Panc1 (cell line): ENCODE results near the gene ATAD2B. TPM values are rescaled to one million over a fixed set of nuclear protein-coding genes. Genes with fewer than 3 reads are reported as not detected.

Experiments used
- ATAC-seq: fragments of 200-7000 bp; cut with Tn5 transposase; 2 replicates; pipeline ENCODE4 v1.9.1; 2020; ENCODE audit warnings: mild to moderate bottlenecking, moderate library complexity
- BruUV-seq: library from RNA; stranded (reverse); fragments of 400-500 nt; replicated peaks from 2 replicates; lab custom pipeline; 2021; lab: Mats Ljungman, UMichigan
- CTCF ChIA-PET: fragments of 300-600 bp; sonication (Branson Sonifier 250); formaldehyde crosslinking; loops from one replicate; lab custom pipeline; 2022; ENCODE audit warnings: antibody characterized with exemption; lab: Charles Lee
- POLR2A ChIA-PET: fragments of 300-600 bp; sonication (Branson Sonifier 250); formaldehyde crosslinking; loops from one replicate; lab custom pipeline; 2022; ENCODE audit warnings: antibody characterized with exemption; lab: Charles Lee
- DNase-seq: peaks from one replicate; pipeline ENCODE4 v3.0.0-alpha.2; 2010; ENCODE audit warnings: low read depth, low spot score
- H3K27ac ChIP-seq: 2 replicates; pipeline ENCODE4 v1.5.1; 2011; ENCODE audit warnings: mild to moderate bottlenecking, low read length, inconsistent platforms
- H3K27me3 ChIP-seq: fragments of 200-500 bp; sonication (Bioruptor generic); 2 replicates; pipeline ENCODE4 v1.6.0; 2014; ENCODE audit warnings: low read length, inconsistent platforms; ENCODE audit not compliant: control insufficient read depth, insufficient read depth
- H3K36me3 ChIP-seq: fragments of 200-500 bp; sonication (Bioruptor generic); 2 replicates; pipeline ENCODE4 v1.5.1; 2014; ENCODE audit warnings: inconsistent platforms, mild to moderate bottlenecking, low read length, moderate library complexity; ENCODE audit not compliant: control insufficient read depth, insufficient read depth
- H3K4me1 ChIP-seq: 2 replicates; pipeline ENCODE4 v1.5.1; 2011; ENCODE audit warnings: inconsistent platforms, mild to moderate bottlenecking, low read length, moderate library complexity; ENCODE audit not compliant: control insufficient read depth, insufficient read depth
- H3K4me3 ChIP-seq, 2 experiments: 2 replicates each; pipeline ENCODE4 v1.5.1; 2011 to 2012; ENCODE audit warnings: low read depth in 2 of 2, low read length in 2 of 2, mild to moderate bottlenecking in 2 of 2, inconsistent platforms in 1 of 2, moderate library complexity in 1 of 2
- H3K9me3 ChIP-seq: fragments of 200-500 bp; sonication (Bioruptor generic); 2 replicates; pipeline ENCODE4 v1.5.1; 2014; ENCODE audit warnings: low read depth, mild to moderate bottlenecking, inconsistent platforms, low read length, moderate library complexity; ENCODE audit not compliant: control insufficient read depth, insufficient read depth
- POLR2AphosphoS5 ChIP-seq: IDR thresholded peaks from 2 replicates; pipeline ENCODE4 v1.6.1; 2012; ENCODE audit warnings: mild to moderate bottlenecking, low read depth, low read length, moderate library complexity
- SIN3A ChIP-seq: IDR thresholded peaks from 2 replicates; pipeline ENCODE4 v1.6.1; 2012; ENCODE audit warnings: low read depth, mild to moderate bottlenecking, low read length, moderate library complexity, borderline replicate concordance; ENCODE audit not compliant: insufficient read depth
- TCF7L2 ChIP-seq: IDR thresholded peaks from 2 replicates; pipeline ENCODE4 v1.6.1; 2011; ENCODE audit warnings: mild to moderate bottlenecking, low read depth, low read length, inconsistent platforms
- in situ Hi-C: cut with HindIII; loops from 2 replicates; pipeline ENCODE4 v1.10.0; 2016; ENCODE audit warnings: low sequenced_read_pairs, low pct_unique_long_range_greater_than_20kb
- intact Hi-C: fragments of 100-400 bp; cut with micrococcal nuclease; formaldehyde crosslinking; loops from one replicate; pipeline ENCODE4 v1.10.0; 2022; ENCODE audit not compliant: unreplicated experiment
- total RNA-seq: library from RNA; stranded (reverse); gene quantifications from one replicate; pipeline ENCODE4 v1.2.1, GENCODE V29; 2021; ENCODE audit not compliant: unreplicated experiment
- TF ChIP-seq, protein P1 (sequence below), 2 experiments: IDR thresholded peaks; 2 replicates each; pipeline ENCODE4 v1.6.1; 2011 to 2012; ENCODE audit warnings: low read depth in 2 of 2, control low read depth in 1 of 2, low read length in 1 of 2, mild to moderate bottlenecking in 1 of 2, moderate library complexity in 1 of 2; ENCODE audit not compliant: insufficient read depth in 1 of 2
- TF ChIP-seq, protein P2 (sequence below): fragments of 450-650 bp; IDR thresholded peaks from 2 replicates; pipeline ENCODE4 v1.5.1; 2017; ENCODE audit warnings: mild to moderate bottlenecking

Gene ATAD2B
- total RNA-seq, 1 experiment from 2014 or later, result 17.9 TPM

DNA sequence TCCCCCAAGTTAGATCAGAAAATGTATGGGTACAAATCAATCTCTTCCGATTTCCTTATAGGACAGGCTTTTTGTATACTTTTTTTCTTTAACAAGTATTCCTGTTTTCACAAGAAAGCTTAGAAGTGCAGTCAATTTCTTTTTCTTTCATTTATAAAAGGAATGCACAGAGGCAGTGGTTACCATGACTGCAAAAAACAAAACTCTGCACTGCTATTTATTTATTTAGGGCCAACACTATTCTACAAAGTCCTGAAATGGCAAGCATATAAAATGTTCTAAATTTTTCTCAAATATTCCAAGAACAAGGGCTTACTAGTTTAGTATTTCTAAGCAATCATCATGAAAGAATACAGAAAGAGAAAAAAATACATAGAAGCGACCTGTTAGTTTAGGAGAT, 22.2 kb downstream of the ATAD2B start:
- Histone ChIP-seq H3K27me3 (no peaks in the 10 kb centered on the region), H3K36me3 (no peaks in the 10 kb centered on the region), H3K4me3 (no peak overlapping the region), H3K27ac (no peak overlapping the region), H3K4me1 (peaks cover 22% of the 10 kb centered on the region), H3K9me3 (no peaks in the 10 kb centered on the region)
- ATAC-seq (no peak), DNase-seq (no peak)
- intact Hi-C loops (no loop called here), in situ Hi-C loops (no loop called here)
- TF ChIP-seq SIN3A, result no peak
- TF ChIP-seq TCF7L2, result no peak
- TF ChIP-seq, protein P1, sequence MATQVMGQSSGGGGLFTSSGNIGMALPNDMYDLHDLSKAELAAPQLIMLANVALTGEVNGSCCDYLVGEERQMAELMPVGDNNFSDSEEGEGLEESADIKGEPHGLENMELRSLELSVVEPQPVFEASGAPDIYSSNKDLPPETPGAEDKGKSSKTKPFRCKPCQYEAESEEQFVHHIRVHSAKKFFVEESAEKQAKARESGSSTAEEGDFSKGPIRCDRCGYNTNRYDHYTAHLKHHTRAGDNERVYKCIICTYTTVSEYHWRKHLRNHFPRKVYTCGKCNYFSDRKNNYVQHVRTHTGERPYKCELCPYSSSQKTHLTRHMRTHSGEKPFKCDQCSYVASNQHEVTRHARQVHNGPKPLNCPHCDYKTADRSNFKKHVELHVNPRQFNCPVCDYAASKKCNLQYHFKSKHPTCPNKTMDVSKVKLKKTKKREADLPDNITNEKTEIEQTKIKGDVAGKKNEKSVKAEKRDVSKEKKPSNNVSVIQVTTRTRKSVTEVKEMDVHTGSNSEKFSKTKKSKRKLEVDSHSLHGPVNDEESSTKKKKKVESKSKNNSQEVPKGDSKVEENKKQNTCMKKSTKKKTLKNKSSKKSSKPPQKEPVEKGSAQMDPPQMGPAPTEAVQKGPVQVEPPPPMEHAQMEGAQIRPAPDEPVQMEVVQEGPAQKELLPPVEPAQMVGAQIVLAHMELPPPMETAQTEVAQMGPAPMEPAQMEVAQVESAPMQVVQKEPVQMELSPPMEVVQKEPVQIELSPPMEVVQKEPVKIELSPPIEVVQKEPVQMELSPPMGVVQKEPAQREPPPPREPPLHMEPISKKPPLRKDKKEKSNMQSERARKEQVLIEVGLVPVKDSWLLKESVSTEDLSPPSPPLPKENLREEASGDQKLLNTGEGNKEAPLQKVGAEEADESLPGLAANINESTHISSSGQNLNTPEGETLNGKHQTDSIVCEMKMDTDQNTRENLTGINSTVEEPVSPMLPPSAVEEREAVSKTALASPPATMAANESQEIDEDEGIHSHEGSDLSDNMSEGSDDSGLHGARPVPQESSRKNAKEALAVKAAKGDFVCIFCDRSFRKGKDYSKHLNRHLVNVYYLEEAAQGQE (IDR thresholded peaks at IDR 0.05; ENCODE audit: insufficient read depth in 1 of 2, low read depth in 2 of 2, low read length in 1 of 2), result no peak
- no peak for TF ChIP-seq POLR2AphosphoS5
- TF ChIP-seq, protein P2, sequence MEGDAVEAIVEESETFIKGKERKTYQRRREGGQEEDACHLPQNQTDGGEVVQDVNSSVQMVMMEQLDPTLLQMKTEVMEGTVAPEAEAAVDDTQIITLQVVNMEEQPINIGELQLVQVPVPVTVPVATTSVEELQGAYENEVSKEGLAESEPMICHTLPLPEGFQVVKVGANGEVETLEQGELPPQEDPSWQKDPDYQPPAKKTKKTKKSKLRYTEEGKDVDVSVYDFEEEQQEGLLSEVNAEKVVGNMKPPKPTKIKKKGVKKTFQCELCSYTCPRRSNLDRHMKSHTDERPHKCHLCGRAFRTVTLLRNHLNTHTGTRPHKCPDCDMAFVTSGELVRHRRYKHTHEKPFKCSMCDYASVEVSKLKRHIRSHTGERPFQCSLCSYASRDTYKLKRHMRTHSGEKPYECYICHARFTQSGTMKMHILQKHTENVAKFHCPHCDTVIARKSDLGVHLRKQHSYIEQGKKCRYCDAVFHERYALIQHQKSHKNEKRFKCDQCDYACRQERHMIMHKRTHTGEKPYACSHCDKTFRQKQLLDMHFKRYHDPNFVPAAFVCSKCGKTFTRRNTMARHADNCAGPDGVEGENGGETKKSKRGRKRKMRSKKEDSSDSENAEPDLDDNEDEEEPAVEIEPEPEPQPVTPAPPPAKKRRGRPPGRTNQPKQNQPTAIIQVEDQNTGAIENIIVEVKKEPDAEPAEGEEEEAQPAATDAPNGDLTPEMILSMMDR, result no peak
- ChIA-PET POLR2A (no interaction called here), CTCF (no interaction called here)
- no TSS peak for BruUV-seq

DNA sequence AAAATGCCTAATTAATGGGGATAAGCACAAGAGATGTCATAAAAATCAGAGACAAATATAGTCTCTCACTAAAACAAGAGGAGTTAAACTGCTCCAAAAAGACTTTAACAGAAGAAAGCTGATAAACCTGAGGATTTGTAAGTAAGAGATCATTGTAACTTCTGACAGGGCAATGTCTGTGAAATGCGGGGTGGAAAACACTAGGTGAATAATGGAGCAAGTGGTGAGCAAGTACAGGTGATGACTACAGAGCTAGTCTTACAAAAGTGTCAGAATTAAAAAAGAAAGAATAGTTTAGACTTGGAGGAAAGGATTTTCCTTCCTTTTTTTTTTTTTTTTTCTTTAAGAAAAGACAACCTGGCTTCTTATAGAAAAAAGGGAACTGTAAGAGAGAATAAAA, 22.7 kb downstream of the ATAD2B start:
- no peak for ATAC-seq
- no TSS peak for BruUV-seq
- Histone ChIP-seq H3K9me3 (no peaks in the 10 kb centered on the region), H3K36me3 (no peaks in the 10 kb centered on the region), H3K27ac (no peak overlapping the region), H3K4me3 (no peak overlapping the region), H3K4me1 (peaks cover 22% of the 10 kb centered on the region), H3K27me3 (no peaks in the 10 kb centered on the region)
- in situ Hi-C loops (no loop called here), intact Hi-C loops (no loop called here)
- DNase-seq, result no peak
- POLR2A ChIA-PET, result no interaction called here
- CTCF ChIA-PET, result no interaction called here
- TF ChIP-seq TCF7L2 (no peak), SIN3A (no peak), POLR2AphosphoS5 (no peak)
- TF ChIP-seq, protein P1 (IDR thresholded peaks at IDR 0.05; ENCODE audit: insufficient read depth in 1 of 2, low read depth in 2 of 2, low read length in 1 of 2), result no peak
- TF ChIP-seq, protein P2, result no peak
